ENCODE measurements around the gene REEP5. TPM values are rescaled to one million over a fixed set of nuclear protein-coding genes. Genes with fewer than 3 reads are reported as not detected.

Gene REEP5
- total RNA-seq, 1 donor from 2014 or later, result 66.4 TPM

DNA sequence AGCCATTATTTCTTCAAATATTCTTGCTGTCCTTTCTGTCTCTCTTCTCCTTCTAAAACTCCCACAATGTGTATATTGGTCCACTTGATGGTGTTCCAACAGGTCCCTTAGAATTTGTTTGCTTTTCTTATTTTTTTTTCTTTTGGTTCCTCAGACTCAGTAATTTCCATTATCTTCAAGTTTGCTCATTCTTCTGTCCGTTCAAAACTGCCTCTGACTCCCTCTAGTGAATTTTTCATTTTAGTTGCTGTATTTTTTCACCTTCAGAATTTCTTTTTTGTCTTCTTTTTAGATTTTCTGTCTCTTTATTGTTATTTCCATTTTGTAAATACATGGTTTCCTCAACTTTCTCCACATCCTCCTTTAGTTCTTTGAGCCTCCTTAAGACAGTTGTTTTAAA lies 67.4 kb downstream of the REEP5 start:
- Mint-ChIP-seq H3K4me3 (ENCODE audit: unreplicated experiment) (no peak overlapping the region), H3K27me3 (ENCODE audit: unreplicated experiment) (peaks cover 51% of the 10 kb centered on the region), H3K27ac (ENCODE audit: unreplicated experiment) (no peak overlapping the region), H3K4me1 (ENCODE audit: unreplicated experiment) (no peaks in the 10 kb centered on the region), H3K9me3 (ENCODE audit: unreplicated experiment) (peaks cover 10% of the 10 kb centered on the region), H3K36me3 (ENCODE audit: unreplicated experiment) (no peaks in the 10 kb centered on the region)
- TF ChIP-seq, protein P1, sequence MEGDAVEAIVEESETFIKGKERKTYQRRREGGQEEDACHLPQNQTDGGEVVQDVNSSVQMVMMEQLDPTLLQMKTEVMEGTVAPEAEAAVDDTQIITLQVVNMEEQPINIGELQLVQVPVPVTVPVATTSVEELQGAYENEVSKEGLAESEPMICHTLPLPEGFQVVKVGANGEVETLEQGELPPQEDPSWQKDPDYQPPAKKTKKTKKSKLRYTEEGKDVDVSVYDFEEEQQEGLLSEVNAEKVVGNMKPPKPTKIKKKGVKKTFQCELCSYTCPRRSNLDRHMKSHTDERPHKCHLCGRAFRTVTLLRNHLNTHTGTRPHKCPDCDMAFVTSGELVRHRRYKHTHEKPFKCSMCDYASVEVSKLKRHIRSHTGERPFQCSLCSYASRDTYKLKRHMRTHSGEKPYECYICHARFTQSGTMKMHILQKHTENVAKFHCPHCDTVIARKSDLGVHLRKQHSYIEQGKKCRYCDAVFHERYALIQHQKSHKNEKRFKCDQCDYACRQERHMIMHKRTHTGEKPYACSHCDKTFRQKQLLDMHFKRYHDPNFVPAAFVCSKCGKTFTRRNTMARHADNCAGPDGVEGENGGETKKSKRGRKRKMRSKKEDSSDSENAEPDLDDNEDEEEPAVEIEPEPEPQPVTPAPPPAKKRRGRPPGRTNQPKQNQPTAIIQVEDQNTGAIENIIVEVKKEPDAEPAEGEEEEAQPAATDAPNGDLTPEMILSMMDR (IDR thresholded peaks at IDR 0.05), result no peak
- no peak for DNase-seq (ENCODE audit: extremely low spot score, unreplicated experiment)

DNA sequence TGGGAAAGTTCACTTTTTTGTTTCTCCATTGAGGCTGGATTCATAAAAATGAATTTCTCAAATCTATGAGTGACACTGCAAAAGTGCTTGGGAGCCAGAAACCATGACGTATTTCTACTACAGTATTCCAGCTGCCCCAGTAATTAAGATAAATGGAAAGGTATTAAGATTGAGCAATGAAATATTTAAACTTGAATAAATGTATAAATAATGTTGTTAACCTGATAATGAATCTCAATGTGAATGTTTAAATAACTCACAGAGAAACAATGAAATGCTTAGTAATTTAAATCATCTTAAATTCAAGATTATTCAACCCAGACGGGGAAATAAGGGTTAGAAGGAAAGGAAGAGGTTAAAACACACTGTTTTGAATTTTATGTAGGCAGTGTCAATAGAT lies 72.1 kb downstream of the REEP5 start:
- TF ChIP-seq, protein P1 (IDR thresholded peaks at IDR 0.05), result no peak
- Mint-ChIP-seq H3K9me3 (ENCODE audit: unreplicated experiment) (peaks cover 5% of the 10 kb centered on the region), H3K4me1 (ENCODE audit: unreplicated experiment) (peaks cover 5% of the 10 kb centered on the region), H3K27ac (ENCODE audit: unreplicated experiment) (no peak overlapping the region), H3K4me3 (ENCODE audit: unreplicated experiment) (no peak overlapping the region), H3K36me3 (ENCODE audit: unreplicated experiment) (no peaks in the 10 kb centered on the region), H3K27me3 (ENCODE audit: unreplicated experiment) (peaks cover 19% of the 10 kb centered on the region)
- DNase-seq (ENCODE audit: extremely low spot score, unreplicated experiment), result no peak

DNA sequence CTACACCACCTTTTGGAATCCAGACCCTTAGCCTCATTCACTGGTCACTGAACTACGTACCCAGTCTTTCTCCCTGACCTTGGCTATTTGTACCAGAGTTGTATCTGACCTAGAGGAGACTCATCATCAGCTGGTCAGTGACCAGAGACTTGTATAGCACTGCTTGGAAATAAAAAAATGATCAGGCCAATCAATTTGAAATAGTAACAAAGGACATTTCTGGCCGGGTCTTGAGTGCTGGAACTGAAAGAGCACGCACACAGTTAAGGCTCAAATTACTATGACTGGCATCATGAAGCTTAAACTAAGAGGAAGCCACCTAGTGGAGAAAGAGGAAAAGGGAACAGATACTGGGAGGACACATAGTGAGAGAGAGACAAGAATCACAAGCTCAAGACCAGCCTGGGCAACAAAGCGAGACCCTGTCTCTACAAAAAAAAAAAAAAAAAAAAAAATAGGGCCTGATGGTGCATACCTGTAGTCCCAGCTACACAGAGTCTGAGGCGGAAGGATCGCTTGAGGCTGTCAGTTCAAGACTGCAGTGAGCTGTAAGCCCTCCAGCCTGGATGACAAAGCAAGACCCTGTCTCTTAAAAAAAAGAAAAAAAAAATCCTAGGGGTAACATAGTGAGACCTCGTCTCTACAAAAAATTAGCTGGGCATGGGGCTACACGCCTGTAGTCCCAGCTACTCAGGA lies 73.8 kb downstream of the REEP5 start:
- Mint-ChIP-seq H3K4me3 (ENCODE audit: unreplicated experiment) (no peak overlapping the region), H3K36me3 (ENCODE audit: unreplicated experiment) (no peaks in the 10 kb centered on the region), H3K9me3 (ENCODE audit: unreplicated experiment) (no peaks in the 10 kb centered on the region), H3K27me3 (ENCODE audit: unreplicated experiment) (peaks cover 9% of the 10 kb centered on the region), H3K27ac (ENCODE audit: unreplicated experiment) (peak overlapping the region; percentile 67), H3K4me1 (ENCODE audit: unreplicated experiment) (peaks cover 5% of the 10 kb centered on the region)
- no peak for DNase-seq (ENCODE audit: extremely low spot score, unreplicated experiment)
- TF ChIP-seq, protein P1 (IDR thresholded peaks at IDR 0.05), result peak; percentile 74

DNA sequence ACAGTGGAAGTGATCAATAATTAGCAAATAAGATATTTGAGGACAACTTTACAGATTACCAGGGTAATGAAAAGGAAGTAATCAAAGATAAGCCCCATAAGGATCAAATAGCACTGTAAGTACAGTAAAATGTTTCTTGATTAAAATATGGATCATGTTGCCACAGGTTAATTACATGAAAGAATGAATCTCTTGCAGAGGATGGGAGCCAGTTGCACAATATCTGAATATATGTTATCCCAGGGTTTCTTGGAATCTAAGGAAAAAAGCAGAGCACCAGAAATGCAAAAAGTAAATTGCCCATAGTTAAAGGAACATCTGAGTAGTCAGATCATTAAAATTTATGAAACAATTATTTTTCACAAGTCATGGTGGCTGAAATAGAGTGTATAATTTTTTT lies 74.7 kb downstream of the REEP5 start:
- H3K27ac Mint-ChIP-seq (ENCODE audit: unreplicated experiment), result no peak overlapping the region
- H3K9me3 Mint-ChIP-seq (ENCODE audit: unreplicated experiment), result no peaks in the 10 kb centered on the region
- H3K4me3 Mint-ChIP-seq (ENCODE audit: unreplicated experiment), result no peak overlapping the region
- peaks cover 4% of the 10 kb centered on the region for H3K36me3 Mint-ChIP-seq (ENCODE audit: unreplicated experiment)
- DNase-seq (ENCODE audit: extremely low spot score, unreplicated experiment), result no peak
- peaks cover 5% of the 10 kb centered on the region for H3K4me1 Mint-ChIP-seq (ENCODE audit: unreplicated experiment)
- TF ChIP-seq, protein P1 (IDR thresholded peaks at IDR 0.05), result no peak
- peaks cover 6% of the 10 kb centered on the region for H3K27me3 Mint-ChIP-seq (ENCODE audit: unreplicated experiment)

DNA sequence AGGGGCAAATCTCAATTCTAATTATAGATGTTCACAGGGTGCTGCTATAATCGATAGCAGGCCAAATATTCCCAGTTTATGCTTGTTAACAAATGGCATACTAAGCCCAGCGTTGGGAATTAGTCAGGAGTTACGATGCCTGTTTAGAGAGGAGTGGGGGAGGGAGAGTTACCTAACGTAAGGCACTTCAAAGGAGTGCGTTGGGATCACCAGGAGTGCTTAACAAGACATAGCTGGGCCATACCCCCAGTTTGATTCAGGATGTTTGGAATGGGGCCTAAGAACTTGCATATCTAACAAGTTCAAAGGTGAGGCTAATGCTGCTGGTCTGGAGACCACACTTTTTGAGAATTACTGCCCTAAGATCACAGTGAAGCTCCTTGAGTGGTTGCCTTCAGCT lies 75.5 kb downstream of the REEP5 start:
- Mint-ChIP-seq H3K9me3 (ENCODE audit: unreplicated experiment) (peaks cover 5% of the 10 kb centered on the region), H3K4me1 (ENCODE audit: unreplicated experiment) (peaks cover 5% of the 10 kb centered on the region), H3K27ac (ENCODE audit: unreplicated experiment) (no peak overlapping the region), H3K36me3 (ENCODE audit: unreplicated experiment) (peaks cover 8% of the 10 kb centered on the region), H3K27me3 (ENCODE audit: unreplicated experiment) (peaks cover 3% of the 10 kb centered on the region), H3K4me3 (ENCODE audit: unreplicated experiment) (no peak overlapping the region)
- DNase-seq (ENCODE audit: extremely low spot score, unreplicated experiment), result no peak
- TF ChIP-seq, protein P1 (IDR thresholded peaks at IDR 0.05), result no peak
